SK-N-MC (cell line): ENCODE results near the gene RALGAPB.

Experiments used
- EZH2 ChIP-seq: fragments of 200-600 bp; sonication (generic); IDR thresholded peaks from one replicate; pipeline ENCODE4 v1.6.1; 2017; ENCODE audit warnings: antibody characterized with exemption
- FOXP2 ChIP-seq: optimal IDR thresholded peaks from 2 replicates; pipeline ENCODE3; 2011; ENCODE audit warnings: mild to moderate bottlenecking, moderate library complexity; ENCODE audit not compliant: insufficient read depth; ENCODE audit errors: extremely low read length, control extremely low read depth
- POLR2AphosphoS5 ChIP-seq: IDR thresholded peaks from 2 replicates; pipeline ENCODE4 v1.6.1; 2012; ENCODE audit warnings: mild to moderate bottlenecking, low read depth, low read length, borderline replicate concordance

DNA sequence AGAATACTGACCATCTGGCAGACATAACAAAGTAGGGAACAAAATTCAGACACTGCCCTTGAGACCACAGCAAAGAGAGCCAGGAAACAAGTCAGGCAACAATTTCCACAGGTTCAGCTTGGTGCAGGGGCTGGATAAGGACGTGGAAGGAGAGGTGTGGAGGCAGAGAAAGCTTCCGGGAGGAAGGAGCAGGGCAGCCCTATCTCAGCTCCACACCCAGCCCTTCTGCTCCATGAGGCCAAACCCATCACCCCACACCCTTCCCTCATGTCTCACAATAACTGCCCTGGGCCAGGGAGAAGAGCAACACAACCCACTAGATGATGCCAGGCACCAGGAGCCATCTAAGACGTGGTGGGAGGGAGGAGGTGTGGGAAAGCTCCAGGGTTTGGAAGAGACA, 43.3 kb upstream of the RALGAPB start:
- TF ChIP-seq EZH2 (no peak), POLR2AphosphoS5 (no peak), FOXP2 (no peak)
